Astrocyte (in vitro differentiated cells and primary cell): ENCODE data around the gene ADSS1.

Experiments used
- CTCF ChIP-seq: IDR thresholded peaks from 2 replicates; pipeline ENCODE4 v1.5.1; 2011; ENCODE audit warnings: low read depth, mild to moderate bottlenecking, inconsistent platforms, low read length, moderate library complexity; ENCODE audit not compliant: insufficient read depth
- EZH2 ChIP-seq: IDR thresholded peaks from 2 replicates; pipeline ENCODE4 v1.6.1; 2012; ENCODE audit warnings: mild to moderate bottlenecking, low read length, inconsistent platforms; ENCODE audit not compliant: insufficient read depth

- no peak for TF ChIP-seq CTCF
- no peak for TF ChIP-seq EZH2
These were observed 8.2 kb upstream of the ADSS1 start for GRCh38 chr14:104715871-104716270.
